ENCODE results near the gene HOXB5.

DNA sequence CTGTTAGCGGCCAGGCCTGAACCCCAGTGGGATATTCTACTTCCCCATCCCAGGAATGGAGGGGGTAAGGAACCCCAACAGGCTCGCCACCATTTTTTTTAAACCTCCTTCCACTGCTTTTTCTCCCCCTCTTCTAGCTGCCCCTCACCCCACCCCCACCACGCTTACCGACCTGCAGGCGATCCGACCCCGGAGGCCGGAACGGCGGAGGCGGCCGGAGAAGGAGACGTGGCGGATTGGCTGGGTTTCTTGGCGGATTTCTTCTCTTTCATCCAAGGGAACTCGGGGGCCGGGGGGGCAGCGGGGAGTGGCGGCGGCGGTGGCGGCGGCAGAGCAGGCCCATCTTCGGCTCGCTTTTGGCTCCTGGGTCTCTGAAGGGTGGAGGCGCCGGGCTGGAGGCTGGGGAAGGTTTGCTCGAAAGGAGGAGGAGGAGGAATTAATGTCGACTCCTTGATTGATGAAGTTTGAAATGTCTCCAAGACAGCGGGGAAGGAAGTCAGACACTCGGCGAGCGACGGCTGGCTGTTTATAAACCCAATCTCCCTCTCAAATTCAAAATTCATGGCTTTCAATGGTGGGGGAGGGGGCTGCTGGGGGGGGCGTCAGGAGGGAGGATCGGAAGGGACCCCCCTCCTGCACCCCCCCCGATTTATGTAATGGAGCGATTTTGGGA lies 49.1 kb downstream of the HOXB5 start:
- TF ChIP-seq, protein P1, sequence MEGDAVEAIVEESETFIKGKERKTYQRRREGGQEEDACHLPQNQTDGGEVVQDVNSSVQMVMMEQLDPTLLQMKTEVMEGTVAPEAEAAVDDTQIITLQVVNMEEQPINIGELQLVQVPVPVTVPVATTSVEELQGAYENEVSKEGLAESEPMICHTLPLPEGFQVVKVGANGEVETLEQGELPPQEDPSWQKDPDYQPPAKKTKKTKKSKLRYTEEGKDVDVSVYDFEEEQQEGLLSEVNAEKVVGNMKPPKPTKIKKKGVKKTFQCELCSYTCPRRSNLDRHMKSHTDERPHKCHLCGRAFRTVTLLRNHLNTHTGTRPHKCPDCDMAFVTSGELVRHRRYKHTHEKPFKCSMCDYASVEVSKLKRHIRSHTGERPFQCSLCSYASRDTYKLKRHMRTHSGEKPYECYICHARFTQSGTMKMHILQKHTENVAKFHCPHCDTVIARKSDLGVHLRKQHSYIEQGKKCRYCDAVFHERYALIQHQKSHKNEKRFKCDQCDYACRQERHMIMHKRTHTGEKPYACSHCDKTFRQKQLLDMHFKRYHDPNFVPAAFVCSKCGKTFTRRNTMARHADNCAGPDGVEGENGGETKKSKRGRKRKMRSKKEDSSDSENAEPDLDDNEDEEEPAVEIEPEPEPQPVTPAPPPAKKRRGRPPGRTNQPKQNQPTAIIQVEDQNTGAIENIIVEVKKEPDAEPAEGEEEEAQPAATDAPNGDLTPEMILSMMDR (IDR thresholded peaks at IDR 0.05; ENCODE audit: low read depth, low read length) = no peak
- TF ChIP-seq EZH2phosphoT487 (IDR thresholded peaks at IDR 0.05; ENCODE audit: low read depth) = no peak
